Endothelial cell of umbilical vein (primary cell): ENCODE results near the gene AQP12A. TPM values are rescaled to one million over a fixed set of nuclear protein-coding genes. Genes with fewer than 3 reads are reported as not detected.

Experiments used
- BruUV-seq: library from RNA; stranded (reverse); fragments of 400-500 nt; replicated peaks from 2 replicates; lab custom pipeline; 2021; lab: Mats Ljungman, UMichigan
- CTCF ChIA-PET: fragments of 300-600, 350-600 bp; sonication (Branson Sonifier 250); formaldehyde crosslinking; loops from one replicate; lab custom pipeline; 2021; ENCODE audit warnings: antibody characterized with exemption, inconsistent platforms; lab: Charles Lee
- POLR2A ChIA-PET: fragments of 300-600, 350-600 bp; sonication (Branson Sonifier 250); formaldehyde crosslinking; loops from one replicate; lab custom pipeline; 2021; ENCODE audit warnings: antibody characterized with exemption, inconsistent platforms; lab: Charles Lee
- DNase-seq: peaks from one replicate; pipeline ENCODE4 v3.0.0-alpha.2; 2011; ENCODE audit warnings: low read depth, low spot score
- FAIRE-seq: peaks from 2 replicates; lab custom pipeline; 2011; peaks lifted over from hg19 to GRCh38; lab: Jason Lieb, UNC
- H2AFZ ChIP-seq: 2 replicates; pipeline ENCODE4 v1.6.0; 2012; ENCODE audit warnings: low read depth, low read length, control low read depth, inconsistent platforms
- H3K27ac ChIP-seq: 2 replicates; pipeline ENCODE4 v1.5.1; 2011; ENCODE audit warnings: low read depth, mild to moderate bottlenecking, control low read depth, low read length, moderate library complexity; ENCODE audit not compliant: insufficient read depth
- H3K27me3 ChIP-seq, 2 experiments: 2 replicates each; pipeline versions ENCODE4 v1.6.0 to v1.6.1; 2011; ENCODE audit warnings: low read length in 2 of 2, mixed read lengths in 1 of 2; ENCODE audit not compliant: control insufficient read depth in 2 of 2, insufficient read depth in 2 of 2
- H3K36me3 ChIP-seq, 2 experiments: 2 replicates in 1 of 2; 3 replicates in 1 of 2; pipeline ENCODE4 v1.5.1; 2011; ENCODE audit warnings: low read length in 2 of 2, mild to moderate bottlenecking in 1 of 2, moderate library complexity in 1 of 2; ENCODE audit not compliant: control insufficient read depth in 2 of 2, insufficient read depth in 2 of 2; ENCODE audit errors: extremely low read depth in 1 of 2
- H3K4me1 ChIP-seq: 3 replicates; pipeline ENCODE4 v1.5.1; 2011; ENCODE audit warnings: mild to moderate bottlenecking, low read length; ENCODE audit not compliant: control insufficient read depth, insufficient read depth; ENCODE audit errors: extremely low read depth
- H3K4me2 ChIP-seq: 2 replicates; pipeline ENCODE4 v1.6.1; 2011; ENCODE audit warnings: low read length, control low read depth, mixed read lengths; ENCODE audit not compliant: insufficient read depth
- H3K4me3 ChIP-seq, 3 experiments: fragments of 200-600 bp in 1 of 3; sonication (generic), shearing (Covaris generic) in 1 of 3; replicated peaks in 1 of 3; 2 replicates each; pipeline ENCODE4 v1.5.1; 2011 to 2016; ENCODE audit warnings: control low read depth in 3 of 3, low read length in 3 of 3, mild to moderate bottlenecking in 2 of 3, inconsistent platforms in 1 of 3, low read depth in 1 of 3, moderate library complexity in 1 of 3; ENCODE audit not compliant: insufficient read depth in 1 of 3
- H3K79me2 ChIP-seq: 2 replicates; pipeline ENCODE4 v1.6.0; 2012; ENCODE audit warnings: low read length, inconsistent platforms; ENCODE audit not compliant: control insufficient read depth, insufficient read depth
- H3K9ac ChIP-seq: replicated peaks from 2 replicates; pipeline ENCODE3; 2011; ENCODE audit warnings: low read length, control low read depth; ENCODE audit not compliant: insufficient read depth; ENCODE audit errors: extremely low read depth
- H3K9me1 ChIP-seq: replicated peaks from 3 replicates; pipeline ENCODE4 v1.6.0; 2011; ENCODE audit warnings: mild to moderate bottlenecking, low read length; ENCODE audit not compliant: control insufficient read depth, insufficient read depth; ENCODE audit errors: extremely low read depth
- H3K9me3 ChIP-seq: replicated peaks from 2 replicates; pipeline ENCODE4 v1.5.1; 2012; ENCODE audit warnings: low read length, inconsistent platforms; ENCODE audit not compliant: control insufficient read depth, insufficient read depth
- H4K20me1 ChIP-seq: replicated peaks from 2 replicates; pipeline ENCODE3; 2011; ENCODE audit warnings: mild to moderate bottlenecking, low read length; ENCODE audit not compliant: control insufficient read depth, insufficient read depth; ENCODE audit errors: extremely low read depth
- CTCF ChIP-seq, 2 donors: IDR thresholded peaks; 1 replicate in 1 of 2; 2 replicates in 1 of 2; pipeline ENCODE4 v1.5.1; 2011; ENCODE audit warnings: low read length in 2 of 2, mild to moderate bottlenecking in 2 of 2, moderate library complexity in 2 of 2, control low read depth in 1 of 2, inconsistent platforms in 1 of 2, low read depth in 1 of 2; ENCODE audit not compliant: insufficient read depth in 1 of 2; ENCODE audit errors: extremely low read depth in 1 of 2
- EZH2 ChIP-seq: IDR thresholded peaks from 2 replicates; pipeline ENCODE4 v1.6.1; 2012; ENCODE audit warnings: borderline replicate concordance, low read depth, mild to moderate bottlenecking, moderate library complexity, low read length, inconsistent platforms; ENCODE audit not compliant: severe bottlenecking
- FOS ChIP-seq: IDR thresholded peaks from 2 replicates; pipeline ENCODE4 v1.6.1; 2011; ENCODE audit warnings: mild to moderate bottlenecking, low read length, moderate library complexity, borderline replicate concordance; ENCODE audit not compliant: insufficient read depth
- GATA2 ChIP-seq: IDR thresholded peaks from 2 replicates; pipeline ENCODE4 v1.7.0; 2011; ENCODE audit warnings: low read depth, mild to moderate bottlenecking, moderate library complexity, mixed read lengths, low read length; ENCODE audit not compliant: insufficient read length, insufficient read depth
- JUN ChIP-seq: IDR thresholded peaks from 2 replicates; pipeline ENCODE4 v1.6.1; 2011; ENCODE audit warnings: borderline replicate concordance, low read depth; ENCODE audit not compliant: insufficient read length, insufficient read depth
- MAX ChIP-seq: IDR thresholded peaks from 2 replicates; pipeline ENCODE4 v1.6.1; 2011; ENCODE audit not compliant: insufficient read depth, insufficient read length
- MYC ChIP-seq: IDR thresholded peaks from one replicate; pipeline ENCODE4 v1.6.1; 2011; ENCODE audit warnings: mild to moderate bottlenecking, low read depth, low read length
- POLR2A ChIP-seq: IDR thresholded peaks from 2 replicates; pipeline ENCODE4 v1.6.1; 2012; ENCODE audit warnings: low read depth, mild to moderate bottlenecking, control low read depth, low read length
- POLR2AphosphoS5 ChIP-seq: IDR thresholded peaks from 2 replicates; pipeline ENCODE4 v1.6.1; 2012; ENCODE audit warnings: low read depth, mild to moderate bottlenecking, control low read depth, low read length, moderate library complexity; ENCODE audit not compliant: insufficient read depth
- dilution Hi-C: fragments of 300-500 bp; cut with MboI; formaldehyde crosslinking; loops from one replicate; pipeline ENCODE4 v1.15.0; 2019; ENCODE audit warnings: low sequenced_read_pairs; ENCODE audit not compliant: extremely low pct_ligation_motif_present
- intact Hi-C: fragments of 100-400 bp; cut with micrococcal nuclease; formaldehyde crosslinking; loops from one replicate; pipeline ENCODE4 v1.10.0; 2022
- polyA plus RNA-seq, 4 experiments: library from polyadenylated mRNA; depleted of rRNA in 3 of 4; stranded (reverse) in 3 of 4; unstranded in 1 of 4; fragments of >200 nt; gene quantifications; 2 replicates each; pipeline versions ENCODE4 v1.2.1 to v1.2.3, GENCODE V29; 2011 to 2012; ENCODE audit warnings: missing spikeins in 1 of 4
- total RNA-seq: library from RNA; stranded (reverse); gene quantifications from 2 replicates; pipeline ENCODE4 v1.2.3, GENCODE V29; 2021

AQP12A gene
- total and polyA plus RNA-seq, 2 donors (not counting 3 experiments of a cell fraction or from before 2014, with no cell fraction given): not detected

DNA sequence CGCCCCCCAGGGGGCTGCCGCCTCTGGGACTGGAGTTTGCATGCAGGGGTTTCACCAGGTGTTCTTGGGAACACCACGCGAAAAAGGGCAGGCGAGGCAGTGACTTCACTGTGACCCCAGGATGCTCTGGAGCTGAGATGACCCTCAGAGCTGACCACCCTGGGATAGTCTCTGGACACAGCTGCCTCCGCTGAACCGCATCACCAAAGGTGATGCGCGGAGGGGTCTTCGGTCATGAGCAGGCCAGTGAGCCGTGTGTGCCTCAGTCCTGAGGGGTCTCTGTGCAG is 48.9 kb upstream of the AQP12A start:
- FAIRE-seq: no peak

GRCh38 chr2:240643093-240643810 is 48.4 kb upstream of the AQP12A start:
- Histone ChIP-seq H3K4me3 (no peak overlapping the region), H3K27me3 (no peaks in the 10 kb centered on the region), H3K79me2 (no peaks in the 10 kb centered on the region), H3K9ac (no peak overlapping the region), H2AFZ (no peak overlapping the region), H3K4me2 (no peak overlapping the region), H3K36me3 (no peaks in the 10 kb centered on the region), H3K4me1 (no peaks in the 10 kb centered on the region), H3K9me1 (no peaks in the 10 kb centered on the region), H3K27ac (no peak overlapping the region), H4K20me1 (no peaks in the 10 kb centered on the region), H3K9me3 (no peaks in the 10 kb centered on the region)
- intact Hi-C loops (no loop called here), dilution Hi-C loops (no loop called here)
- ChIA-PET POLR2A (no interaction called here), CTCF (no interaction called here)
- no peak for FAIRE-seq
- TF ChIP-seq MAX (no peak), MYC (no peak), EZH2 (no peak), FOS (no peak), POLR2AphosphoS5 (no peak), POLR2A (no peak), CTCF (IDR thresholded peaks at IDR 0.05; ENCODE audit: extremely low read depth in 1 of 2, insufficient read depth in 1 of 2, low read depth in 1 of 2, low read length in 2 of 2) (no peak), JUN (no peak), GATA2 (no peak)
- no TSS peak for BruUV-seq
- DNase-seq: no peak

More for the DNA sequence above, 48.9 kb upstream of the AQP12A start:
- no peak overlapping the region for H3K27ac ChIP-seq
- H3K9me1 ChIP-seq: no peaks in the 10 kb centered on the region
- DNase-seq: no peak
- dilution Hi-C loops (no loop called here), intact Hi-C loops (no loop called here)
- TF ChIP-seq JUN (no peak), MAX (no peak), GATA2 (no peak), POLR2AphosphoS5 (no peak), EZH2 (no peak), MYC (no peak)
- H3K4me1 ChIP-seq: no peaks in the 10 kb centered on the region
- ChIA-PET CTCF (no interaction called here), POLR2A (no interaction called here)
- H3K36me3 ChIP-seq: no peaks in the 10 kb centered on the region
- H3K27me3 ChIP-seq: no peaks in the 10 kb centered on the region
- no TSS peak for BruUV-seq
- H3K4me2 ChIP-seq: no peak overlapping the region
- no peak overlapping the region for H2AFZ ChIP-seq
- no peak overlapping the region for H3K4me3 ChIP-seq
- H3K9ac ChIP-seq: no peak overlapping the region
- H3K9me3 ChIP-seq: no peaks in the 10 kb centered on the region
- no peaks in the 10 kb centered on the region for H3K79me2 ChIP-seq
- no peaks in the 10 kb centered on the region for H4K20me1 ChIP-seq
